SK-N-SH treated with all-trans-retinoic acid at 6 μM for 48 hours (cell line): ENCODE measurements around the gene GPRIN3.

Experiments
- ATAC-seq: fragments of 200-7000 bp; cut with Tn5 transposase; 3 replicates; pipeline ENCODE4 v1.9.1; 2020; ENCODE audit warnings: mild to moderate bottlenecking, moderate library complexity
- ARNTL ChIP-seq: fragments of 450-650 bp; formaldehyde crosslinking; IDR thresholded peaks from 2 replicates; pipeline ENCODE4 v1.5.0; 2020; ENCODE audit warnings: low read depth, mild to moderate bottlenecking, moderate library complexity, borderline replicate concordance
- BACH2 ChIP-seq: fragments of 250-450 bp; sonication (Bioruptor Pico); IDR thresholded peaks from 2 replicates; pipeline ENCODE4 v1.9.0; 2021; ENCODE audit warnings: mild to moderate bottlenecking, borderline replicate concordance
- CREB5 ChIP-seq: fragments of 250-450 bp; sonication (Bioruptor Pico); IDR thresholded peaks from 2 replicates; pipeline ENCODE4 v1.5.1; 2020; ENCODE audit warnings: low read depth, mild to moderate bottlenecking, moderate library complexity
- CSRNP3 ChIP-seq: fragments of 250-450 bp; sonication (Bioruptor Pico); IDR thresholded peaks from 2 replicates; pipeline ENCODE4 v1.5.1; 2021; ENCODE audit warnings: mild to moderate bottlenecking, moderate library complexity
- ESRRG ChIP-seq: fragments of 250-450 bp; sonication (Bioruptor Pico); IDR thresholded peaks from 2 replicates; pipeline ENCODE4 v1.6.1; 2021; ENCODE audit warnings: mild to moderate bottlenecking
- GLIS3 ChIP-seq: fragments of 250-450 bp; sonication (Bioruptor Pico); IDR thresholded peaks from 2 replicates; pipeline ENCODE4 v1.5.0; 2020; ENCODE audit warnings: mild to moderate bottlenecking, moderate library complexity
- ISL1 ChIP-seq: fragments of 250-450 bp; sonication (Bioruptor Pico); IDR thresholded peaks from 2 replicates; pipeline ENCODE4 v2.1.2; 2022; ENCODE audit warnings: mild to moderate bottlenecking, moderate library complexity
- OSR1 ChIP-seq: fragments of 250-450 bp; sonication (Bioruptor Pico); IDR thresholded peaks from 2 replicates; pipeline ENCODE4 v1.8.0; 2022; ENCODE audit warnings: moderate library complexity, mild to moderate bottlenecking, inconsistent platforms
- PATZ1 ChIP-seq: fragments of 250-450 bp; sonication (Bioruptor Pico); IDR thresholded peaks from 2 replicates; pipeline ENCODE4 v1.8.0; 2020; ENCODE audit warnings: mild to moderate bottlenecking, moderate library complexity, borderline replicate concordance
- POU6F1 ChIP-seq: fragments of 250-450 bp; sonication (Bioruptor Pico); IDR thresholded peaks from 2 replicates; pipeline ENCODE4 v1.8.0; 2021; ENCODE audit warnings: low read depth, mild to moderate bottlenecking, moderate library complexity, borderline replicate concordance
- PPARA ChIP-seq: fragments of 250-450 bp; sonication (Bioruptor Pico); IDR thresholded peaks from 2 replicates; pipeline ENCODE4 v1.5.0; 2020; ENCODE audit warnings: mild to moderate bottlenecking, borderline replicate concordance
- RARB ChIP-seq: fragments of 250-450 bp; sonication (Bioruptor Pico); IDR thresholded peaks from 2 replicates; pipeline ENCODE4 v1.8.0; 2021; ENCODE audit warnings: mild to moderate bottlenecking, moderate library complexity
- SNAI2 ChIP-seq: fragments of 250-450 bp; sonication (Bioruptor Pico); IDR thresholded peaks from 2 replicates; pipeline ENCODE4 v1.5.0; 2020; ENCODE audit warnings: mild to moderate bottlenecking, moderate library complexity
- TCF4 ChIP-seq: fragments of 250-450 bp; sonication (Bioruptor Pico); IDR thresholded peaks from 2 replicates; pipeline ENCODE4 v1.8.0; 2021; ENCODE audit warnings: mild to moderate bottlenecking, moderate library complexity, borderline replicate concordance
- TOX ChIP-seq: fragments of 250-450 bp; sonication (Bioruptor Pico); IDR thresholded peaks from 2 replicates; pipeline ENCODE4 v1.8.0; 2021; ENCODE audit warnings: mild to moderate bottlenecking, moderate library complexity, borderline replicate concordance
- TSHZ2 ChIP-seq: fragments of 250-450 bp; sonication (Bioruptor Pico); IDR thresholded peaks from 2 replicates; pipeline ENCODE4 v1.5.0; 2020; ENCODE audit warnings: mild to moderate bottlenecking, moderate library complexity
- ZFP3 ChIP-seq: fragments of 250-450 bp; sonication (Bioruptor Pico); IDR thresholded peaks from 2 replicates; pipeline ENCODE4 v1.5.0; 2020; ENCODE audit warnings: mild to moderate bottlenecking, moderate library complexity
- ZNF70 ChIP-seq: fragments of 450-650 bp; formaldehyde crosslinking; IDR thresholded peaks from 2 replicates; pipeline ENCODE4 v1.5.0; 2020; ENCODE audit warnings: mild to moderate bottlenecking, moderate library complexity
- ZNF8 ChIP-seq: fragments of 450-650 bp; formaldehyde crosslinking; IDR thresholded peaks from 2 replicates; pipeline ENCODE4 v1.5.0; 2020; ENCODE audit warnings: mild to moderate bottlenecking, moderate library complexity

The GPRIN3 gene

GRCh38 chr4:89216866-89217265, 90.7 kb downstream of the GPRIN3 start:
- no peak for TF ChIP-seq ZNF70 (CRISPR knock-in tag)
- TF ChIP-seq GLIS3 (CRISPR knock-in tag): no peak
- TF ChIP-seq, all 23 proteins: peak for 0
- no peak for ATAC-seq

GRCh38 chr4:89216422-89216821, 91.2 kb downstream of the GPRIN3 start:
- TF ChIP-seq ISL1 (CRISPR knock-in tag) (no peak), TSHZ2 (no peak), ARNTL (CRISPR knock-in tag) (no peak), OSR1 (no peak), PATZ1 (CRISPR knock-in tag) (no peak), ZFP3 (CRISPR knock-in tag) (no peak), CREB5 (CRISPR knock-in tag) (no peak), CSRNP3 (no peak)
- ATAC-seq: no peak

- no peak for TF ChIP-seq PPARA (CRISPR knock-in tag)
- no peak for TF ChIP-seq POU6F1 (CRISPR knock-in tag)
- no peak for TF ChIP-seq TCF4 (CRISPR knock-in tag)
- TF ChIP-seq TOX (CRISPR knock-in tag): no peak
- TF ChIP-seq RARB (CRISPR knock-in tag): no peak
- TF ChIP-seq ZNF8 (CRISPR knock-in tag): no peak
- ATAC-seq: no peak
Measured at GRCh38 chr4:89215736-89216135, 91.9 kb downstream of the GPRIN3 start.

GRCh38 chr4:89214308-89214707, 93.3 kb downstream of the GPRIN3 start:
- ATAC-seq: no peak

GRCh38 chr4:89213382-89213701, 94.3 kb downstream of the GPRIN3 start:
- TF ChIP-seq TSHZ2 (no peak), POU6F1 (CRISPR knock-in tag) (no peak), PATZ1 (CRISPR knock-in tag) (no peak)
- ATAC-seq: no peak

More at GRCh38 chr4:89214308-89214707, 93.3 kb downstream of the GPRIN3 start:
- TF ChIP-seq RARB (CRISPR knock-in tag) (no peak), SNAI2 (CRISPR knock-in tag) (no peak), ZNF8 (CRISPR knock-in tag) (no peak), TCF4 (CRISPR knock-in tag) (no peak), ESRRG (CRISPR knock-in tag) (no peak), BACH2 (no peak)
